ENCODE data around the gene CRHR2. TPM values are rescaled to one million over a fixed set of nuclear protein-coding genes. Genes with fewer than 3 reads are reported as not detected.

The CRHR2 gene
- total and polyA plus RNA-seq, 2 experiments from 2014 or later: 0.14 to 1.4 TPM

DNA sequence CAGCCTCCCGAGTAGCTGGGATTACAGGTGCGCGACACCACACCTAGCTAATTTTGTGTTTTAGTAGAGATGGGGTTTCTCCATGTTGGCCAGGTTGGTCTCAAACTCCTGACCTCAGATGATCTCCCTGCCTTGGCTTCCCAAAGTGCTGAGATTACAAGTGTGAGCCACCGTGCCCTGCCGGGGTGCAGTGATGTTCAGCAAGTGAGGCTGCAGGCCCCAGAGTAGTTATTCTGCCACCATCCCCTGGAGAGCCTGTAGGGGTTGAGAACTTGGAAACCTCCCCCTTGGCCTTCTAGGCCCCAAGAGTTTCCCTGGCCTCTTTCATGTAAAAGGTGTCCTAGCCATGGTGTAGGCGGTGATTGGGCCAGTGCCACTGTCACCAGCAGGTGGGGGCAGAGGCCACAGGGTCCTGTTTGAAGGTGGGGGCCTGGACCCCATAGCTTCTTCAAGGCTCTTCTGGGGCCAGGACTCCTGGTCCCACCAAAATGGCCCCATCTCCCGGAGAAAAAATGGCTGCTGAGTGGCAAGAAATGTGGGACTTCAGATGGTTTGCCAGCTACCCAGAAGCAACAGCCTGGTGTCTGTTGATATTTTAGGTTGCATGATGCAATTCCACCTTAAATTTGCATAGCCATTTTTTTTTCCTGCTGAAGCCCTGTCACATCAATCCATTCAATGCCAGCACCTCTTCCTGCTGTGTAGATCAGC is 44.2 kb upstream of the CRHR2 start:
- H3K27ac ChIP-seq (ENCODE audit: low read depth): peak overlapping the region; percentile 67

More for the DNA sequence above, 44.2 kb upstream of the CRHR2 start:
- 0 out of 3 replicates have a peak overlapping the region, but pooled peaks have one; percentile 10 for H3K4me3 Mint-ChIP-seq
- ATAC-seq: no peak
- Histone ChIP-seq H3K4me3 (no peak overlapping the region), H4K20me1 (replicated peaks; ENCODE audit: insufficient read depth) (no peaks in the 10 kb centered on the region), H3K36me3 (ENCODE audit: insufficient read depth) (no peaks in the 10 kb centered on the region), H3K27me3 (ENCODE audit: insufficient read depth) (no peaks in the 10 kb centered on the region), H3K9me2 (ENCODE audit: insufficient read depth) (0 out of 2 replicates have a peak, but pooled peaks cover 6% of the 10 kb centered on the region), H3K4me2 (0 out of 2 replicates have a peak overlapping the region, but pooled peaks have one; percentile 21), H3K4me1 (ENCODE audit: insufficient read depth) (peaks cover 25% of the 10 kb centered on the region), H3K79me2 (replicated peaks; ENCODE audit: insufficient read depth) (no peaks in the 10 kb centered on the region), H2AFZ (peak overlapping the region; percentile 61; the same call in 1 of the 2 replicates), H3F3A (replicated peaks; ENCODE audit: low read depth) (peaks cover 3% of the 10 kb centered on the region; the same call in 1 of the 2 replicates)
- peak overlapping the region; percentile 91 for H3K27ac Mint-ChIP-seq
- no peak for TF ChIP-seq EZH2phosphoT487 (IDR thresholded peaks at IDR 0.05; ENCODE audit: unreplicated experiment)
- TF ChIP-seq NANOG (IDR thresholded peaks at IDR 0.05; ENCODE audit: borderline replicate concordance): no peak
- TF ChIP-seq, protein P1, sequence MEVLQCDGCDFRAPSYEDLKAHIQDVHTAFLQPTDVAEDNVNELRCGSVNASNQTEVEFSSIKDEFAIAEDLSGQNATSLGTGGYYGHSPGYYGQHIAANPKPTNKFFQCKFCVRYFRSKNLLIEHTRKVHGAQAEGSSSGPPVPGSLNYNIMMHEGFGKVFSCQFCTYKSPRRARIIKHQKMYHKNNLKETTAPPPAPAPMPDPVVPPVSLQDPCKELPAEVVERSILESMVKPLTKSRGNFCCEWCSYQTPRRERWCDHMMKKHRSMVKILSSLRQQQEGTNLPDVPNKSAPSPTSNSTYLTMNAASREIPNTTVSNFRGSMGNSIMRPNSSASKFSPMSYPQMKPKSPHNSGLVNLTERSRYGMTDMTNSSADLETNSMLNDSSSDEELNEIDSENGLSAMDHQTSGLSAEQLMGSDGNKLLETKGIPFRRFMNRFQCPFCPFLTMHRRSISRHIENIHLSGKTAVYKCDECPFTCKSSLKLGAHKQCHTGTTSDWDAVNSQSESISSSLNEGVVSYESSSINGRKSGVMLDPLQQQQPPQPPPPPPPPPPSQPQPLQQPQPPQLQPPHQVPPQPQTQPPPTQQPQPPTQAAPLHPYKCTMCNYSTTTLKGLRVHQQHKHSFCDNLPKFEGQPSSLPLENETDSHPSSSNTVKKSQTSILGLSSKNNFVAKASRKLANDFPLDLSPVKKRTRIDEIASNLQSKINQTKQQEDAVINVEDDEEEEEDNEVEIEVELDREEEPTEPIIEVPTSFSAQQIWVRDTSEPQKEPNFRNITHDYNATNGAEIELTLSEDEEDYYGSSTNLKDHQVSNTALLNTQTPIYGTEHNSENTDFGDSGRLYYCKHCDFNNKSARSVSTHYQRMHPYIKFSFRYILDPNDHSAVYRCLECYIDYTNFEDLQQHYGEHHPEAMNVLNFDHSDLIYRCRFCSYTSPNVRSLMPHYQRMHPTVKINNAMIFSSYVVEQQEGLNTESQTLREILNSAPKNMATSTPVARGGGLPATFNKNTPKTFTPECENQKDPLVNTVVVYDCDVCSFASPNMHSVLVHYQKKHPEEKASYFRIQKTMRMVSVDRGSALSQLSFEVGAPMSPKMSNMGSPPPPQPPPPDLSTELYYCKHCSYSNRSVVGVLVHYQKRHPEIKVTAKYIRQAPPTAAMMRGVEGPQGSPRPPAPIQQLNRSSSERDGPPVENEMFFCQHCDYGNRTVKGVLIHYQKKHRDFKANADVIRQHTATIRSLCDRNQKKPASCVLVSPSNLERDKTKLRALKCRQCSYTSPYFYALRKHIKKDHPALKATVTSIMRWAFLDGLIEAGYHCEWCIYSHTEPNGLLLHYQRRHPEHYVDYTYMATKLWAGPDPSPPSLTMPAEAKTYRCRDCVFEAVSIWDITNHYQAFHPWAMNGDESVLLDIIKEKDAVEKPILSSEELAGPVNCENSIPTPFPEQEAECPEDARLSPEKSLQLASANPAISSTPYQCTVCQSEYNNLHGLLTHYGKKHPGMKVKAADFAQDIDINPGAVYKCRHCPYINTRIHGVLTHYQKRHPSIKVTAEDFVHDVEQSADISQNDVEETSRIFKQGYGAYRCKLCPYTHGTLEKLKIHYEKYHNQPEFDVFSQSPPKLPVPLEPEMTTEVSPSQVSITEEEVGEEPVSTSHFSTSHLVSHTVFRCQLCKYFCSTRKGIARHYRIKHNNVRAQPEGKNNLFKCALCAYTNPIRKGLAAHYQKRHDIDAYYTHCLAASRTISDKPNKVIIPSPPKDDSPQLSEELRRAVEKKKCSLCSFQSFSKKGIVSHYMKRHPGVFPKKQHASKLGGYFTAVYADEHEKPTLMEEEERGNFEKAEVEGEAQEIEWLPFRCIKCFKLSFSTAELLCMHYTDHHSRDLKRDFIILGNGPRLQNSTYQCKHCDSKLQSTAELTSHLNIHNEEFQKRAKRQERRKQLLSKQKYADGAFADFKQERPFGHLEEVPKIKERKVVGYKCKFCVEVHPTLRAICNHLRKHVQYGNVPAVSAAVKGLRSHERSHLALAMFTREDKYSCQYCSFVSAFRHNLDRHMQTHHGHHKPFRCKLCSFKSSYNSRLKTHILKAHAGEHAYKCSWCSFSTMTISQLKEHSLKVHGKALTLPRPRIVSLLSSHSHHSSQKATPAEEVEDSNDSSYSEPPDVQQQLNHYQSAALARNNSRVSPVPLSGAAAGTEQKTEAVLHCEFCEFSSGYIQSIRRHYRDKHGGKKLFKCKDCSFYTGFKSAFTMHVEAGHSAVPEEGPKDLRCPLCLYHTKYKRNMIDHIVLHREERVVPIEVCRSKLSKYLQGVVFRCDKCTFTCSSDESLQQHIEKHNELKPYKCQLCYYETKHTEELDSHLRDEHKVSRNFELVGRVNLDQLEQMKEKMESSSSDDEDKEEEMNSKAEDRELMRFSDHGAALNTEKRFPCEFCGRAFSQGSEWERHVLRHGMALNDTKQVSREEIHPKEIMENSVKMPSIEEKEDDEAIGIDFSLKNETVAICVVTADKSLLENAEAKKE (CRISPR knock-in tag; IDR thresholded peaks at IDR 0.05): no peak
- TF ChIP-seq, protein P2, sequence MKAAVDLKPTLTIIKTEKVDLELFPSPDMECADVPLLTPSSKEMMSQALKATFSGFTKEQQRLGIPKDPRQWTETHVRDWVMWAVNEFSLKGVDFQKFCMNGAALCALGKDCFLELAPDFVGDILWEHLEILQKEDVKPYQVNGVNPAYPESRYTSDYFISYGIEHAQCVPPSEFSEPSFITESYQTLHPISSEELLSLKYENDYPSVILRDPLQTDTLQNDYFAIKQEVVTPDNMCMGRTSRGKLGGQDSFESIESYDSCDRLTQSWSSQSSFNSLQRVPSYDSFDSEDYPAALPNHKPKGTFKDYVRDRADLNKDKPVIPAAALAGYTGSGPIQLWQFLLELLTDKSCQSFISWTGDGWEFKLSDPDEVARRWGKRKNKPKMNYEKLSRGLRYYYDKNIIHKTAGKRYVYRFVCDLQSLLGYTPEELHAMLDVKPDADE (IDR thresholded peaks at IDR 0.05): no peak
- TF ChIP-seq, protein P3, sequence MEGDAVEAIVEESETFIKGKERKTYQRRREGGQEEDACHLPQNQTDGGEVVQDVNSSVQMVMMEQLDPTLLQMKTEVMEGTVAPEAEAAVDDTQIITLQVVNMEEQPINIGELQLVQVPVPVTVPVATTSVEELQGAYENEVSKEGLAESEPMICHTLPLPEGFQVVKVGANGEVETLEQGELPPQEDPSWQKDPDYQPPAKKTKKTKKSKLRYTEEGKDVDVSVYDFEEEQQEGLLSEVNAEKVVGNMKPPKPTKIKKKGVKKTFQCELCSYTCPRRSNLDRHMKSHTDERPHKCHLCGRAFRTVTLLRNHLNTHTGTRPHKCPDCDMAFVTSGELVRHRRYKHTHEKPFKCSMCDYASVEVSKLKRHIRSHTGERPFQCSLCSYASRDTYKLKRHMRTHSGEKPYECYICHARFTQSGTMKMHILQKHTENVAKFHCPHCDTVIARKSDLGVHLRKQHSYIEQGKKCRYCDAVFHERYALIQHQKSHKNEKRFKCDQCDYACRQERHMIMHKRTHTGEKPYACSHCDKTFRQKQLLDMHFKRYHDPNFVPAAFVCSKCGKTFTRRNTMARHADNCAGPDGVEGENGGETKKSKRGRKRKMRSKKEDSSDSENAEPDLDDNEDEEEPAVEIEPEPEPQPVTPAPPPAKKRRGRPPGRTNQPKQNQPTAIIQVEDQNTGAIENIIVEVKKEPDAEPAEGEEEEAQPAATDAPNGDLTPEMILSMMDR (conservative IDR thresholded peaks at IDR 0.05; ENCODE audit: low read depth in 2 of 2): peak; percentile 18 to 37; a peak in 2 of 4 replicates
- H3K36me3 Mint-ChIP-seq (ENCODE audit: low read depth): 0 out of 3 replicates have a peak, but pooled peaks cover 2% of the 10 kb centered on the region
- peaks cover 43% of the 10 kb centered on the region for H3K4me1 Mint-ChIP-seq
- H3K27me3 Mint-ChIP-seq (ENCODE audit: insufficient read depth, low read depth, poor library complexity): peaks cover 20% of the 10 kb centered on the region
- no peaks in the 10 kb centered on the region; the same call in 2 of the 3 replicates for H3K9me3 Mint-ChIP-seq
- DNase-seq (ENCODE audit: low spot score): no peak

Data from GM23338 (cell line).